NCI-H69 (cell line): ENCODE results near the gene DIPK1A.

Experiments
- DNase-seq: peaks from one replicate; lab custom pipeline; 2025; lab: John Stamatoyannopoulos, UW

The DIPK1A gene

GRCh38 chr1:92842082-92843045 lies 118.9 kb downstream of the DIPK1A start:
- DNase-seq: no peak

GRCh38 chr1:92840600-92840999 lies 120.7 kb downstream of the DIPK1A start:
- DNase-seq: no peak

GRCh38 chr1:92839442-92839841 lies 121.8 kb downstream of the DIPK1A start:
- no peak for DNase-seq

DNA sequence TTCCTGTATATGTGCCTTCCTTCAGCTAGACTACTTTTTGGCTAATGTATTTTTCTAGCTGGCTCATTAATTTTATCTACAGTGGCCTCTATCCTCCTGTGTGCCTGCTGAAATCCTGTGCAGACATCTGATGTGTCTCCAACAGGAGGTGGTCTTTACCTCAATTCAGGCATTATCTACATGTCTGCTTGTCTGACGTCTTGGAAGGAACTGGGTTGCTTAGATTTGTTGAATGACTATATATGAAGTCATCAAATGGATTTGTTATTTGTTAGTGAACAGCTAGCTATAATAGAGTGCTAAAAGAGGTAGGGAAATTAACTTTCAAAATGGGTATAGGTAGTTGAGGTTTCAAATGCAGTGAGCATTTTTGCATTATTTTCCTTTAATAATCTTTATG lies 122.7 kb downstream of the DIPK1A start:
- DNase-seq: no peak

GRCh38 chr1:92837062-92837461 lies 124.2 kb downstream of the DIPK1A start:
- no peak for DNase-seq

DNA sequence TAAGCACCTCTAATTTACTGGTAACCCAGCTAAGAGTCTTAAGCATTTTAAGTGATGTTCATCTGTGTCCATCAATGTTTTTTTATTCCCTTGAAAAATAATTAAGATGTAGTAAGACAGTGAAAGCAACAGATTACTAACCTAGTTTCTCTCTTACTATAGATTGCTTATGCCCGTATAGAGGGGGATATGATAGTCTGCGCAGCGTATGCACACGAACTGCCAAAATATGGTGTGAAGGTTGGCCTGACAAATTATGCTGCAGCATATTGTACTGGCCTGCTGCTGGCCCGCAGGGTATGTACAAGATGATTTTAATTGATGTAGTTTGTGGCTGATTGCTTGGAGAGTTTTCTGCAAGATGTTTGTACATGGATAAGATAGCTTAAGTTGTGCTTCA lies 126.6 kb downstream of the DIPK1A start:
- no peak for DNase-seq

- no peak for DNase-seq
Observed at GRCh38 chr1:92833840-92834239, 127.4 kb downstream of the DIPK1A start.

DNA sequence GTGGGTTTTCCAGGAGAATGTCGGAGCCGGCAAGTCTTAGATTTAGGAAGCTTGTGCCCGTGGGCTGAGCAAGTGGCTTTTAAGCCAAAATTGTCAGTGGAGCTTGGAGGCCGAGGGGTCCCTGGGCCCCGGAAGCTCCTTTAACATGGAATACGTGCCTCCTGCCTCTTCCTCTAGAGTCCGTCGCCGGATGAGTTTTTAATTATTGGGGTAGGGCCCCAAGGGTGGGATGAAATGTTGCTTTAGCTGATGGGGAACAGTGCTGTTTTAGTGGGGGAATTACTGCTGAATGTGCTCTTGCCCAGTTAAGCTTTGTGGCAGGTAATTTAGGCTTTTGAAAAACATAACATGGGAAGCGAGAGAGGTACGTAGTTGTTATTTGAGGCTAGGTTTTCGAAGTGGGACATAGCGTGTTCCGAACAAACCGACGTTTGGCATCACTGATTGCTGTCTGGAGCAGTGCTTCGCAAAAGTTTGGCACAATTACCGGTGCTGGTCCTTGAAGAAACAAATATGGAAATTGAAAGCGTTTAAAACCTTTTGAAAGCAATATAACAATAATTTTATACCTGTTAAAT lies 128.6 kb downstream of the DIPK1A start:
- peak; percentile 38 for DNase-seq

- peak; percentile 94 for DNase-seq
Observed at GRCh38 chr1:92831762-92832536, 129.3 kb downstream of the DIPK1A start, which contains the start of gene RPL5. Gene RPL5, plus strand, starts transcription at chr1:92832040. Its CDS starts 75 bp downstream, at chr1:92832115.

- DNase-seq: peak; percentile 12
Observed at GRCh38 chr1:92831368-92831761, 129.9 kb downstream of the DIPK1A start.

DNA sequence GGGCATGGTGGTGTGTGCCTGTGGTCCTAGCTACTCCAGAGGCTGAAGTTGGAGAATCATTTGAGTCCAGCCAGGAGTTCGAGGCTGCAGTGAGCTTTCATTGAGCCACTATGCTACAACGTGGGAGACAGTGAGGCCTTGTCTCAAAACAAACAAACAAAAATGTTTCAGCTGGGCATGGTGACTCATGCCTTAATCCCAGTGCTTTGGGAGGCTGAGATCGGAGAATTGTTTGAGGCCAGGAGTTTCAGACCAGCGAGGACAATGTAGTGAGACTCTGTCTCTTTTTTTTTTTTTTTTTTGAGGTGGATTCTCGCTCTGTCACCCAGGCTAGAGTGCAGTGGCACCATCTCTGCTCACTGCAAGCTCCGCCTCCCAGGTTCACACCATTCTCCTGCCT lies 134.5 kb downstream of the DIPK1A start:
- DNase-seq: no peak

GRCh38 chr1:92822879-92823278 lies 138.4 kb downstream of the DIPK1A start:
- no peak for DNase-seq

GRCh38 chr1:92820551-92820950 lies 140.7 kb downstream of the DIPK1A start:
- DNase-seq: no peak

DNA sequence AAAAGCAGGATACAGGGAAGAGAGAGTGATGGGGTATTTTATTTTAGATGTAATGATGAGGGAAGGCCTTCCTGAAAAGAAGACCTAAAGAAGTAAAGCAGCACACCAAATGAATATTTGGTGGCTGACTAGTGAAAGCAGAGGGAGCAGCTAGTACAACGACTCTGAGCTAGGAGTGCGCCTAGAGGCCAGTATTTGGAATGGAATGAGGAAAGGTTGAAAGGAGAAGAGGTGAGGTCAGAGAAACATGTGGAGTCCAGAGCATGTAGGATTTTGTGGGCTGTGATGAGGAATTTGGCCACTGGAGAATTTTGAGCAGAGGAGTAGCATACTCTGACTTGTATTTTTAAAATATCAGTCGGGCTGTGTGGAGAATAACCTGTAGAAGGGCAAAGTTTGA lies 141.2 kb downstream of the DIPK1A start:
- DNase-seq: no peak

DNA sequence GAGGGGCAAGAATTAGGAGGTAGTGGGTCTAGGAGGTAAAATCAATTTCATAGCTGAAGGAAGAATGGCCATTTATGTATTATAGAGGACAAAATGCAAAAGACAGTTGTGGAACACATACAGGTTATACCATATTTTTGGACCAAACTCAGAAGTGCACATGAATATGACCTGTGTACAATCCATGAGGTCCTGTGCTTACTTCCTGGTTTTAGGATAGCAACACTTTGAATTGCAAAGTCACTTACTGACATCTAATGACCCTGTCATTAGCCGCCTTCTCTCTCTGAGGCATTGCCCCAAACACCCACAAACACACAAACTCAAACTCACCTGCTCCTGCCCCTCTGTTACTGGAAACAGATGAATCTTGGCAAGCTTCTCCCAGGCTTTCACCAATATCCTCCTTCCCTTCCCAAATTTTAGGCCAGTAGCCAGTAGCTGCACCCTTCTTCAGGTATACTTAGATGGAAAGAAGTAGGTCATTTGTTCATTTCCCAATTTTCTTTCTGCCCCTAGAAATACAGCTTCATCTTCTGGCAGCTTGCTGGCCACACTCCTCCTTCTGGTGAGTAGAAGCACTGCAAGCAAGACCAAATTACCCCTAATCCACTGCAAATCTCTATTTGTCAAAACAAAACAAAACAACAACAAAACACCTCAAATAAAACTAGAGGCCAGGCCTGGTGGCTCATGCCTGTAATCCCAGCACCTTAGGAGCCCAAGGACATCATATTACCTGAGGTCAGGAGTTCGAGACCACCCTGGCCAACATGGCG lies 143.1 kb downstream of the DIPK1A start:
- peak; percentile 2 for DNase-seq

DNA sequence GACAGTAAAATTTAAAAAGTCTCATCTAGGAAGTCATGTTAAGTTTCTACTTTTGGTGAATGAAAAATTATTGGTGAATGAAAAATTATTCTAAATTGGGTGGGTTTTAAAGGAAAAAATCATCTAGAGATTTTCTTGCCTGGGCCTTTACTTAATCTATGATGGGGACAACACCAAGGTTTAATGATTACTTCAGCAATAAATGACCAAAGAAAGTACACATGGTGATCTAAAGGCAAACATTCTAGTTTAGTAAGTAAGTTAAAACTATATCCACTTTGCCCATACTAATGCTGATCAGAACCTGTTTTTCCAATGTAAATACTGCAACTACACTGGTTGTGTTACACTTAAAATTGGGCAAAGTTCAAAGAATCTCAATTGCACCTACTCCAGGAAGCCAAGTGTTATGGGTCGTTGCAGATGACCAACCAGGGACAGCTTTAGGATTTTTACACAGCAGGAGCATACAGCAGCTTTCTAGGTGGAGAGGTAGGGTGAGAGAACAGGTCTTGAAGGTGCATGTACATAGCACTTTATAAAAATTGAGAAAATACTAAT lies 144.0 kb downstream of the DIPK1A start:
- no peak for DNase-seq

DNA sequence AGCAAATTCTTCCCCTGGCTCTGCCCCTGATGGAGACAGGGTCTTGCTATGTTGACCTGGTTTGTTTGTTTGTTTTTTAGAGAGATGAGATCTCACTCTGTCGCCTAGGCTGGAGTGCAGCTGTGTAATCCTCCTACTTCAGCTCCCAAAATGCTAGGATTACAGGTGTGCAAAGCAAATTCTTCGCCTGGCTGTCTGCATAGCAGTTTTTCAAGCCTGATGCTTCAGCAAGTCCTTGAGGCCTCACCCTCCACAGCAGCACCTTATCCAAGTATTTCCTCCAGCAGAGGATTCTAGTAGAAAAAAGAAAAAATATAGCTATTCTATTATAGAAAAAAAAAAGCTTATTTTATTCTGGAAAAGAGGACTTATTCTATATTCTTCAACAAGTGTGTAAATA lies 144.5 kb downstream of the DIPK1A start:
- no peak for DNase-seq

DNA sequence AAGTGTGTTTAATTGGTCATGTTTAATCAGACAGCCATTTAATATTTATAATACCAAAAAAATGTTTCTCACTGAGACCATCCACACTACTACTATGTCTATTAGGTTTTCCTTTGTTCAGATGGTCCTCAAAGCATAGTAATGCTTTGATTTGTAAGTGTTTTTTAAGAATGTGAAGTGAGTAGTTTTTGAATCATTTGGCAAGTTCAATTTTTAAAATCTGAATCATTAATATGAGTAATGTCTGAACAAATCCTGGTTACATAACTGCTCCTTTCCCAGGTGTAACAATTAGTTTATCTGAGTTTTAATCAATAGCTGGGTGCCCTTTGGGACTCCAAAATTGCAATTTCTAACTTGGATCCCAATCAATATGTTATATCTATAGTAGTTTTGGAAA lies 152.9 kb downstream of the DIPK1A start:
- DNase-seq: no peak

DNA sequence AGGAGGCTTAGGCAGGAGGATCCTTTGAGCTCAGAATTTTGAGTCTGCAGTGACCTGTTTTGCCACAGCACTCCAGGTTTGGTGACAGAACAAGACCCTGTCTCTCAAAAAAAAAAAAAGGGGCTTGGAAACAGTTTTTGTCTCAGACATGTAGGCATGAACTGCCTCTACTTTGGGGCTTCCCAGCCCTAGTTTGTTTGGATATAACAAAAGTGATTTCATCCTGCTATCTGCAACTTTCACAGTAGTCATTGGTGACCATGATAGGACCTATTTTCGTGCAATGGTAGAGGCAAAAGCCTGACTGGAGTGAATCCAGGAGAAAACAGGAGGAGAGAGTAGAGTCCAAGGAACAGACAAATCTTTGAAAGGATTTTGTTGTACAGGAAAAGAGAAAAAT lies 156.0 kb downstream of the DIPK1A start:
- no peak for DNase-seq

- no peak for DNase-seq
Observed at GRCh38 chr1:92804721-92805201, 156.5 kb downstream of the DIPK1A start.

- no peak for DNase-seq
Observed at GRCh38 chr1:92803140-92803887, 157.9 kb downstream of the DIPK1A start.
